H1 (cell line): ENCODE data around the gene SLC39A13. TPM values are rescaled to one million over a fixed set of nuclear protein-coding genes. Genes with fewer than 3 reads are reported as not detected.

Source experiments
- BACH1 ChIP-seq: IDR thresholded peaks from 2 replicates; pipeline ENCODE4 v1.6.1; 2012; ENCODE audit warnings: low read length, improper control_type of control experiment
- FOSL1 ChIP-seq: IDR thresholded peaks from 2 replicates; pipeline ENCODE4 v1.6.1; 2011; ENCODE audit warnings: mild to moderate bottlenecking, low read depth, low read length, moderate library complexity; ENCODE audit not compliant: insufficient read depth
- KDM4A ChIP-seq: IDR thresholded peaks from one replicate; pipeline ENCODE4 v1.7.1; 2012; ENCODE audit warnings: low read depth, mild to moderate bottlenecking, moderate library complexity, low read length, inconsistent platforms; ENCODE audit not compliant: severe bottlenecking
- KDM5A ChIP-seq: fragments of 200-600 bp; IDR thresholded peaks from 2 replicates; pipeline ENCODE4 v1.7.1; 2012; ENCODE audit warnings: mild to moderate bottlenecking, low read length, inconsistent platforms, mixed read lengths
- NANOG ChIP-seq: IDR thresholded peaks from 2 replicates; pipeline ENCODE4 v1.6.1; 2011; ENCODE audit warnings: low read length, low read depth, mild to moderate bottlenecking, inconsistent platforms; ENCODE audit not compliant: insufficient read depth, poor library complexity, severe bottlenecking
- SAP30 ChIP-seq: fragments of 300-600 bp; sonication (generic); IDR thresholded peaks from 2 replicates; pipeline ENCODE4 v1.7.1; 2012; ENCODE audit warnings: low read length, moderate library complexity, mild to moderate bottlenecking, inconsistent platforms; ENCODE audit not compliant: insufficient read depth, insufficient replicate concordance
- SP4 ChIP-seq: IDR thresholded peaks from 2 replicates; pipeline ENCODE4 v1.6.1; 2012; ENCODE audit warnings: low read length, inconsistent platforms
- polyA plus RNA-seq, 7 experiments: library from polyadenylated mRNA; depleted of rRNA in 3 of 7; stranded (reverse) in 5 of 7; unstranded in 2 of 7; fragments of >200 nt in 5 of 7; fragments of 200-250 nt in 2 of 7; gene quantifications; 1 replicate in 5 of 7; 2 replicates in 1 of 7; 4 replicates in 1 of 7; pipeline versions ENCODE4 v1.2.1 to v1.2.3, GENCODE V29; 2011 to 2013; ENCODE audit warnings: missing spikeins in 2 of 7, mixed read lengths in 2 of 7
- total RNA-seq: library from RNA; stranded (reverse); fragmentation: NEBNext Ultra II Directional; extraction: Animal tissue kit (Norgen Biotek cat#: 25700); gene quantifications from 2 replicates; pipeline ENCODE4 v1.2.1, GENCODE V29; 2021

SLC39A13 gene
- total and polyA plus RNA-seq, 2 of the 8 experiments (the other 6 are each of a cell fraction or from before 2014, with no cell fraction given), result 23.2 to 30.0 TPM

DNA sequence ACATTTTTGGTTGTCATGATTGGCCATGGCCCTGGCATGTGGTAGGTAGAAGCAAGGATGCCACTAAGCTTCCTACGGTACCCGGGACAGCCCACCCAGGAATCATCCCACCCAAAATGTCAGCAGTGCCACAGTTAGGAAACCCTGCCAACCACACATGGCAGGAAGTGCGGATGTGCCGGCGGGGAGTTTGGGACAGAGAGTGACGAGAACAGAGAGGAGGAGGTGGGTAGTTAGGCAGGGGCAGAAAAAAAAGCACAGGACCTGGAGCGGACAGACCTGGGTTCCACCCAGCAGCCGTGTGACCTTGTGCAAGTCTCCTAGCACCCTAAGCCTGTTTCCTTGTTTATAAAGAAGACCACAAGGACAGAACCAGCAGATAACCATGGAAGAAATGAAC, 33.4 kb upstream of the SLC39A13 start (continued):
- TF ChIP-seq NANOG, result no peak
- no peak for TF ChIP-seq SP4
- TF ChIP-seq KDM5A, result no peak
- no peak for TF ChIP-seq FOSL1
- TF ChIP-seq SAP30, result no peak
- TF ChIP-seq KDM4A, result no peak
- no peak for TF ChIP-seq BACH1
- TF ChIP-seq, all 59 proteins: peak for 0
